Activated naive CD4-positive, alpha-beta T cell treated with anti-CD3 and anti-CD28 coated beads, Interleukin-2, amount 50 U/mL, for 24 hours (primary cell): ENCODE measurements around the gene WDR91.

Experiments
- H3K27ac Mint-ChIP-seq: one replicate; pipeline ENCODE4 v1.8.0; 2021; ENCODE audit warnings: mild to moderate bottlenecking, mixed read lengths
- H3K27me3 Mint-ChIP-seq: one replicate; pipeline ENCODE4 v1.8.0; 2021; ENCODE audit warnings: mixed read lengths
- H3K36me3 Mint-ChIP-seq: one replicate; pipeline ENCODE4 v1.8.0; 2021; ENCODE audit warnings: mixed read lengths
- H3K4me1 Mint-ChIP-seq: one replicate; pipeline ENCODE4 v1.8.0; 2021; ENCODE audit warnings: mixed read lengths
- H3K4me3 Mint-ChIP-seq: one replicate; pipeline ENCODE4 v1.8.0; 2021; ENCODE audit warnings: mild to moderate bottlenecking, mixed read lengths
- H3K9me3 Mint-ChIP-seq: one replicate; pipeline ENCODE4 v1.8.0; 2021; ENCODE audit warnings: mixed read lengths

Gene WDR91

DNA sequence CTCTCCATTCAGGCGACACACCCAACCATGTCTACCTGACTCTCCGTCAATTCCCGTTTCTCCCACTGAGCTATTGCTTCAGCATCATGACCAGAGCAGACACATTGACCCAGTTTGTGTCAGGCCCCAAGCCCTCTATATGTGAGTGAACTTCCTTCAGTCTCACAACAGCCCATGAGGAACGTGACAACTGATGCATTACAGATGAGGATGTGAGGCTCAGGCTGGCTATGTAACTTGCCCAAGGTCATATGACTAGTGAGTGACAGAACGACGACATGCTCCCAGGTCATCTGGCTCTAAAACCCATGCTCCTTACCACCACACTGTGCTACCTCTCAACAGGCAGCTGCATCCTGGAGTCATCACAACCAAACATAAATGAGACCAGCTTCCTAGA, 59.8 kb downstream of the WDR91 start:
- H3K9me3 Mint-ChIP-seq: peaks cover 23% of the 10 kb centered on the region
- H3K4me3 Mint-ChIP-seq: peak overlapping the region; percentile 20
- peak overlapping the region; percentile 84 for H3K27ac Mint-ChIP-seq
- H3K4me1 Mint-ChIP-seq: peaks cover 78% of the 10 kb centered on the region
- H3K27me3 Mint-ChIP-seq: no peaks in the 10 kb centered on the region
- H3K36me3 Mint-ChIP-seq: peaks cover 38% of the 10 kb centered on the region

DNA sequence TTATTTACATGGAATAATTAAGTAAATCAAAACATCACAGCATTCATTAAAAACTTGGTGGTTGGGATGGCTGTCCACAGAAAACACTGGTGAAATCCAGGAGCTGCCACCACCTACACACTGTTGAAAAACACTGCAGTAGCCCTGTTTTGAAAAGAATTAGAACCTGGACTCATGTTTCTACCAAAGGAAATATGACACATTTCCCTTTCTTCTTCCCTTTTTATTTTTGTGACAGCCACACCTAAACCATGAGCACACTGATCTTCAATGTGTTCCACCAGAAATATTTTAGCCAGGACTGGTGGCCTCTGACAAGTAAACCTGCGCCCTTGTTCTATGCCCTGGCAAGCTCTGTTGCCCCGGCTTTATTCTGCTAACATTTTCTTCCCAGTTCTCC, 60.2 kb downstream of the WDR91 start:
- Mint-ChIP-seq H3K4me3 (peak overlapping the region; percentile 89), H3K27ac (peak overlapping the region; percentile 84), H3K27me3 (no peaks in the 10 kb centered on the region), H3K4me1 (peaks cover 82% of the 10 kb centered on the region), H3K9me3 (peaks cover 20% of the 10 kb centered on the region), H3K36me3 (peaks cover 34% of the 10 kb centered on the region)

DNA sequence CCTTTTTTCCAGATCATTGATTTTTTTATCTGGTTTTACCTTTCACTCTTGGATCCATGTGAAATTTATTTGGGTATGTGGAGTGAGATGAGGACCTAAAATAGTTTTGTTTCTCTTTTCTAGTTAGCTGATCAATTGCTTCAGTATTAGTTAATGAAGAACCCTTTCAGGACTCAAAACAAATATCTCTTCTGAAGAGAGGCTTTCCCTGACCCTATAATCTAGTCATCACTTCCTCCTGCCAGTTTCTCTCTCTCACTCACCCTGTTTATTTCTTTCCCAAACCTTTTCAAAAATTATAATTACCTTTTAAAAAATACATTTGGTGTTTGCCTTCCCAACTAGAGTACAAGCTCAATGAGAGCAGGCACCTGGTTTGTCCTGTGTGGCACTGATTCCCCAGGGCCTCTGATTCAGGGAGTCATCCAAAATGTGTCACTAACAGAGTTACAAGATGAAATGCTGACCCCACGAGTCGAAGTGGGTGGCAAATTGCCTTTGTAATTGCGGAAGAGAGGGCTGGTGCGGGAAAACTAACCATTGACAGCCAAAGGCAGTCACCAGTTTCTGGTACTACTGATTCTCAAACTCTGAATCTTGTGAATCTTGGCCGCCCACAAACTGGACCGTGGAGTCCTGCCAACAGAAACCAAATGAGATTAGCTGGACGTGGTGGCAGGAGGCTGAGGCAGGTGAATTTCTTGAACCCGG, 61.1 kb downstream of the WDR91 start:
- peaks cover 18% of the 10 kb centered on the region for H3K9me3 Mint-ChIP-seq
- peak overlapping the region; percentile 66 for H3K27ac Mint-ChIP-seq
- no peaks in the 10 kb centered on the region for H3K27me3 Mint-ChIP-seq
- H3K4me1 Mint-ChIP-seq: peaks cover 88% of the 10 kb centered on the region
- H3K36me3 Mint-ChIP-seq: peaks cover 28% of the 10 kb centered on the region
- H3K4me3 Mint-ChIP-seq: peak overlapping the region; percentile 89

GRCh38 chr7:135147899-135148721, 63.2 kb downstream of the WDR91 start, which contains the start of gene TMEM140:
Gene TMEM140 (plus strand): TSS chr7:135148072. CDS start chr7:135164442, 16,370 bp downstream.
- peak within 1 kb of the TSS; percentile 100 for H3K27ac Mint-ChIP-seq
- no peaks in the 10 kb centered on the region for H3K27me3 Mint-ChIP-seq
- peaks cover 16% of the 10 kb centered on the region for H3K36me3 Mint-ChIP-seq
- H3K4me1 Mint-ChIP-seq: peaks cover 78% of the 10 kb centered on the region
- H3K9me3 Mint-ChIP-seq: peaks cover 5% of the 10 kb centered on the region
- H3K4me3 Mint-ChIP-seq: peak within 1 kb of the TSS; percentile 89

DNA sequence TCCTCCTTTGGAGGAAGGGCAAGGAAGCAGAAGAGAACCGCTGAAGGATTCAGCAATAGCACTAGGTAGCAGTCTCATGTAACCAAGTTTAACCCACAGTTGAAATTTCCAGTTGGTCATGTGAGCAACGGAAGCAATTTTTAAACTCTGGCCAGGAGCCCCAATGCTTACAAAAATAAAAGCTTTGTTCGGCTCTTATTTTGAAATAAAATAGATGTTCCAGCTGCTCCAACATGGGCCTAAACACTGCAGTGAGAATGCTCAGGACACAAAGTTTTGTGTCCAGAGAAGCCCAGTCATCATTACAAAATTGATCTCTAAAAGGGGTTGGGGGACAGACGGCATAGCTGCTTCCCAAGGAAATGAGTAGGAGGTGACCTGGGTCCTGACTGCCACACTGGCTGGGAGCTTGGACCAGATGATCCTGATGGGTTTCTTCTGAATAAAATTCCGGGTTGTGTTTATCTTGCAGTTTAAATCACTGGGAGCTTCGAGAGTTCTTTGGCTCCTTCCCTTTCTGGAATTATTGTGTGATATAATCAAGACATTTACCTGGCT, 63.9 kb downstream of the WDR91 start:
- peaks cover 5% of the 10 kb centered on the region for H3K9me3 Mint-ChIP-seq
- no peaks in the 10 kb centered on the region for H3K27me3 Mint-ChIP-seq
- peak overlapping the region; percentile 100 for H3K27ac Mint-ChIP-seq
- peaks cover 12% of the 10 kb centered on the region for H3K36me3 Mint-ChIP-seq
- H3K4me1 Mint-ChIP-seq: peaks cover 72% of the 10 kb centered on the region
- peak overlapping the region; percentile 89 for H3K4me3 Mint-ChIP-seq

- Mint-ChIP-seq H3K36me3 (peaks cover 23% of the 10 kb centered on the region), H3K4me3 (no peak overlapping the region)
These were observed 67.2 kb downstream of the WDR91 start for GRCh38 chr7:135143885-135144668.

More at GRCh38 chr7:135143885-135144668, 67.2 kb downstream of the WDR91 start:
- Mint-ChIP-seq H3K4me1 (peaks cover 42% of the 10 kb centered on the region), H3K27me3 (no peaks in the 10 kb centered on the region), H3K27ac (peak overlapping the region; percentile 38), H3K9me3 (peaks cover 15% of the 10 kb centered on the region)
